ENCODE data around the gene PGAM5.

GRCh38 chr12:132660996-132661395 is 49.6 kb upstream of the PGAM5 start:
- TF ChIP-seq, protein P1, sequence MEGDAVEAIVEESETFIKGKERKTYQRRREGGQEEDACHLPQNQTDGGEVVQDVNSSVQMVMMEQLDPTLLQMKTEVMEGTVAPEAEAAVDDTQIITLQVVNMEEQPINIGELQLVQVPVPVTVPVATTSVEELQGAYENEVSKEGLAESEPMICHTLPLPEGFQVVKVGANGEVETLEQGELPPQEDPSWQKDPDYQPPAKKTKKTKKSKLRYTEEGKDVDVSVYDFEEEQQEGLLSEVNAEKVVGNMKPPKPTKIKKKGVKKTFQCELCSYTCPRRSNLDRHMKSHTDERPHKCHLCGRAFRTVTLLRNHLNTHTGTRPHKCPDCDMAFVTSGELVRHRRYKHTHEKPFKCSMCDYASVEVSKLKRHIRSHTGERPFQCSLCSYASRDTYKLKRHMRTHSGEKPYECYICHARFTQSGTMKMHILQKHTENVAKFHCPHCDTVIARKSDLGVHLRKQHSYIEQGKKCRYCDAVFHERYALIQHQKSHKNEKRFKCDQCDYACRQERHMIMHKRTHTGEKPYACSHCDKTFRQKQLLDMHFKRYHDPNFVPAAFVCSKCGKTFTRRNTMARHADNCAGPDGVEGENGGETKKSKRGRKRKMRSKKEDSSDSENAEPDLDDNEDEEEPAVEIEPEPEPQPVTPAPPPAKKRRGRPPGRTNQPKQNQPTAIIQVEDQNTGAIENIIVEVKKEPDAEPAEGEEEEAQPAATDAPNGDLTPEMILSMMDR (IDR thresholded peaks at IDR 0.05), result no peak
- TF ChIP-seq POLR2A (IDR thresholded peaks at IDR 0.05) (no peak), POLR2AphosphoS5 (IDR thresholded peaks at IDR 0.05) (no peak)

Data from transverse colon (tissue), 4 donors.